Fibroblast of skin of left biceps (primary cell): ENCODE results near the gene BAG3.
"Not testable (repeated sequence)": the region's sequence is repeated elsewhere in the genome, so short reads cannot be mapped to it uniquely, and the experiment has no call there.

ENCODE experiments used
- DNase-seq, 2 experiments: peaks; one replicate each; pipeline ENCODE4 v3.0.0-alpha.2; 2013; ENCODE audit warnings: low read depth in 2 of 2

Gene BAG3

DNA sequence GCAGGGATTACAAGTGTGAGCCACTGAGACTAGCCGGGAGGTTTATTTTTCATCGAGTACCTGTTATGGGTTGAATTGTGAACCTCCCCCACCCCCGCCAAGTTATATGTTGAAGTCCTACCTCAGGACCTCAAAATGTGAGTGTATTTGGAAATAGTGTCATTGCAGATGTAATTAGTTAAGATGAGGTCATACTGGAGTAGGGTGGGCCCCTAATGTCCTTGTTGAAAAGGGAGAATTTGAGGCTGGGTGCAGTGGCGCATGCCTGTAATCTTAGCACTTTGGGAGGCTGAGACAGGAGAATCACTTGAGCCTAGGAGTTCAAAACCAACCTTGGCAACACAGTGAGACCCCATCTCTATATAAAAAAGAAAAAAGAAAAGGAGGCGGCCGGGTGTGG is 10.8 kb upstream of the BAG3 start:
- no peak for DNase-seq

DNA sequence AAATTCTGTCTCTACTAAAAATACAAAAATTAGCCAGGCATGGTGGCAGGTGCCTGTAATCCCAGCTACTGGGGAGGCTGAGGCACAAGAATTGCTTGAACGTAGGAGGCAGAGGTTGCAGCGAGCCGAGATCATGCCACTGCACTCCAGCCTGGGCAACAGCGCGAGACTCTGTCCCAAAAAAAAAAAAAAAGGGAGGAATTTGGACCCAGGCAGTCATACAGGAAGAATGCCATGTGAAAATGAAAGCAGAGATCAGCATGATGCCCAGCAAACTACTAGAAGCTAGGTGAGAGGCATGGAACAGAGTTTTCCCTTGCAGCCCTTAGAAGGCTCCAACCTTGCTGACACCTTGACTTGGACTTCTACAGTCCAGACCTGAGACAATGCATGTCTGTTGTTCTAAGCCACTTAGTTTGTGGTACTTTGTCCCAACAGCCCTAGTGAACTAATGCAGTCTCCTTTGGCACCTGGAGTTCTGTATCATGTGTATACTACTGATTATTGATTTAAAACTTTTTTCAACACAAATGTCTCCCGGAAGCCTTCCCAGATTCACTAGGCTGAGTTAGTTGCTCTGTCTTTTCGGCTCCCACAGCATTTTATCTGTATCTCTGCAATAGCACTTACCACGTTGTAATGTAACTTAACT is 10.2 kb upstream of the BAG3 start:
- no peak for DNase-seq

DNA sequence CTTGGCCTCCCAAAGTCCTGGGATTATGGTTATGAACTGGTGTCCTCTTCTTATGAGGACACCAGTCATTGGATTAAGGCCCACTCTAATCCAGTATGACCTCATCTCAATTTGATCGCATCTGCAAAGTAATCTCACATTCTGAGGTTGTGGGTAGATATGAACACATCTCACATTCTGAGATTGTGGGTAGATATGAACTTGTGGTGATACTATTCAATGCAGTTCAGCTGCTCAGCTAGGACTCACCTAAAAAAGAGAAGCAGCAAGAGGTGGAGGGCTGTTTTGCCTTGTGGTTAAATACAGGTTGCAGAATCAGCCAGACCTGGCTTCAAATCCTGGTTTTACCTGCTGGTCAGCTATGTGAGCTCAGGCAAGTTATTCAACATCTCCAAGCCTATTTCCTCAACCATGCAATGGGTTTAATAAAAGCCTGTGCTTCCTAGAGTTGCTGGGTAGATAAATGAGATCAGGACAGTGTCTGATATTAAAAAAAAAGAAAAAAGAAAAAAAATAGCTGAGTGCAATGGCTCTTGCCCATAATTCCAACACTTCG is 8.5 kb upstream of the BAG3 start:
- DNase-seq: no peak

DNA sequence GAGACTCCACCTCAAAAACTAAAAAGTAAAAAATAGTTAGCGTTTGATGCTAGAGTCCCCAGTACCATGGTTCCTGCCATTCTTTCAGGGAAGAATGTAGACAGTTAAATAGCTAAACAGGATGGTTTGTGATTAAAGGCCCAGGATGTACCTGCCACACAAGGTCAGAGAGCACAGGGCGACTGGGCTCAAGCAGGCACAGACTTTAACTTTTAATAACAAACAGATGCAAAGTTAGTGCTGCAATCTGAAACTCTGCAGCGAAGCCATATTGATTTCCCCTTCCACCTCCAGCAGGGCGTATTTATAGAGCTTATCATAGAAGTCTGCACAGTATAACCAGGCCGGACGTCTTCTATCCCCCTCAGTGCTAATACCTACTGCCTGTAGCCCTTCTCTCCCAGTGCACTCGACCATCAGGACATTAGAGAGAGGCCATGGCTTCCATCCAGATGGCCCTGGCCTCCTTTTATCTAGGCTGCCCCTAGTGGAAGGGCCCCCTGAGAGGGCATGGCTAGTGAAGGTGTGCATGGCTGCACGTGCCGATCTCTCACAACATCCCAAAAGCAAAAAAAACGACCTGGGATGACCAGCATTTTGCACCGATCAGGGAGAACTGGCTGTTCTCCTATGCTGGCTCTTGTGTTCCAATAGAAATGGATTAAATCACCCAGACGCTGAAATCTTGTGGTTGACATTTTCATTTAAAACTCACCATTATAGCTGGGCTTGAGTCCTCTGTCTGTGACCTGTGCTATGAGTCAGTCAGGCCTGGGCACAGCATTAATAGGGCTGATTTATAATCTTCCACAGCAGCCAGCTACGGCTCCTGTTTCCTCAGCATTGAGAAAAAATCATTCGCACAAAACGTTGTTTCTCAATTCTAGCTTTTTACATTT is 7.6 kb upstream of the BAG3 start:
- DNase-seq: no peak

DNA sequence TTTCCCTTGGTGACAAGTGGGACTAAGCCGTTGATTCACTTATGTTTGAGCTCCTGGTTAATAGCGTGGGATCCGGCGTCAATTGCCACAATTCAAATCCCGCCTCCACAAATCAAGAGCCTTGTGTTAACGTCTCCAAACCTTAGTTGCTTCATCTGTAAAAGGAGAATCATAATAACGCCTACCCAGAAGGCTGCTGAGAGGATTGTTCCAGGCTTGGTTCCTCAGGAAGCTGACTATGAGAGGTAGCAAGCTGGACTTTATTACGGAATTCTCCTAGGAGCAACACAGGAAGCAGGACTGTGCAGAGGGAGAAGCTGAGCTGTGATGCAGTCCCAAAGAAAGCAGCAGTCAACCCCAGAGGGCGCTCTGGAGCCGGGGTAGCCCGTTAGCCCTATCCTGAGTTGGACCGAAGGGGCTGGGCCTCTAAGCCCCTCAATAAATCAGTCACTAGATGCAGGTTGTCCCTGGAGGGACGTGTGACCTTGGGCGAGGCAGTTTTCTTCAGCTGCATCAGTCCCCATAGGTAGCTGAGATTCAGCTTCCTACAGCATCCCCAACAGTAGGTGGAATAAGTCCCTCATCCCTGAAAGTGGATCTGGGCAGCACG is 6.9 kb upstream of the BAG3 start:
- no peak for DNase-seq

DNA sequence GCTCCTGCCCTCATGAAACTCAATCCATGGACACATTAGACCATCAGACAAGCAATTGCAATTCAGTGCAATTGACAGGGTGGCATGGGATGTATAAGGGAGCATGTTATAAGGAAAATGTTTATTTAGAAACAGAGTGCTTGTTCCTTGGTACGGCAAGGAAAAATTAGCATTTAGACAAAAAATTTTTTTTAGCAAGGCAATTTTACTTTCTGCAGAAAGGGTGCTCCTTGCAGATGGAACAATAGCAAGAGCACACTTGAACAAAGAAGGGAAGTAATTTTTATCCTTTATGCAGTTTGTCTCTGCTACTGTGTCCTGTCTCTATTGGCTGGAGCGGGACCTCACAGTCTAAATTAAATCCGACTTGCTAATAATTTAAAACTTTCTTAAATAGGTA is 6.2 kb upstream of the BAG3 start:
- no peak for DNase-seq

DNA sequence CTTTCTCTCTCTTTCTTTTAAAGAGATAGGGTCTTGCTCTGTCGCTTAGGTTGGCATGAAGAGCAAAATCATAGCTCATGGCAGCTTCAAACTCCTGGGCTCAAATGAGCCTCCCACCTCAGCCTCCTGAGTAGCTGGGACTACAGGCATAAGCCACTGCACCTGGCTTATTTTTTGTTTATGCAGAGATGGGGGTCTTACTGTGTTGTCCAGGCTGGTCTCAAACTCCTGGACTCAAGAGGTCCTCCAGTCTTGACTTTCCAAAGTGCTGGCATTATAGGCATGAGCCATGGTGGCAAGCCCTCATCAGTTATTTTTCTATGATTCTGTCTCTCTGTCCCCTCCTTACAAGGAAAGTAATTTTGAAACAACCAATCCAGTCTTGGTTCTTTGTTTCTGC is 1.1 kb upstream of the BAG3 start:
- no peak for DNase-seq

DNA sequence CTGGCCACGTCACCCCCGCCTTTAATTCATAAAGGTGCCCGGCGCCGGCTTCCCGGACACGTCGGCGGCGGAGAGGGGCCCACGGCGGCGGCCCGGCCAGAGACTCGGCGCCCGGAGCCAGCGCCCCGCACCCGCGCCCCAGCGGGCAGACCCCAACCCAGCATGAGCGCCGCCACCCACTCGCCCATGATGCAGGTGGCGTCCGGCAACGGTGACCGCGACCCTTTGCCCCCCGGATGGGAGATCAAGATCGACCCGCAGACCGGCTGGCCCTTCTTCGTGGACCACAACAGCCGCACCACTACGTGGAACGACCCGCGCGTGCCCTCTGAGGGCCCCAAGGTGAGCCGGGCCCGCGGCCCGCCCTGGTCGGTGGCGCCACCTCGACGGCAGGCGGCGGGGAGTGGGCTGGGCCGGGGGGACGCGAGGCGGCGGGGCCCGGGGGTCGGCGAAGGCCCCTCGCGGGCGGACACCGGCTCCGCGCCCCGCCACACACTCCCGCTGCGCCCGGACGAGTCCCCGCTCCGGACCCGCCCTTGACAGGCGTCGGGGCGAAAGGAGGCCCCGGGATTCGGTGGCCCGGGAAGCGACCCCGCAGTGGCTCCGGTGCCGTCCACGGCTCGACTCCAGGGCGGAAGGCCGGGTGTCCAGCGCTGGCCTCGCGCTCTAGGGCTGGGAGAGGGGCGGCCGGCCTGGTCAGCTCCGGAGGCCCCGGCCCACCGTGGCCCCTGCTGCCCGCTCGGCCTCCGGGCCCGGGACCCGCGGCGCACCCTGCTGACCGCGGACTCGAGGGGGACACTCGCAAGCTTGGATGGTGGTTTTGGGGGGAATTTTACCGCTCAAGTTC is 557 bp downstream of the BAG3 start:
- DNase-seq: no peak

DNA sequence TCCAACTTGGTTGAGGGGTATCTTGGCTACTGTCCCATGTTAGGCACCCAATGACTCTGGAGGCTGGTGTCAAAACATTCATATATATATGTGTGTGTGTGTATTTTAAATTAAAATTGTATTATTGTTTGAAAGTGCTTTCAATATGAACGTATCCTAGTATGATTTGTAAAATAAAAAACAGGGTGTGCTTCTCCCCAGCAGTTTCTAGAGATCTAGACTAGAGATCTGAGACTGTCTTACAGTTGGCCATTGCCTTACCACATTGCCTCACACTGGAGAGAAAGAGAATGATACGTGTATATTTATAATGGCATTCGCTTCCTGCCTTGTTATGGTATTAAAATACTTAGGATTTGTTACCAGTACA is 1.2 kb downstream of the BAG3 start:
- peak in 1 of 2 experiments; percentile 39 for DNase-seq

DNA sequence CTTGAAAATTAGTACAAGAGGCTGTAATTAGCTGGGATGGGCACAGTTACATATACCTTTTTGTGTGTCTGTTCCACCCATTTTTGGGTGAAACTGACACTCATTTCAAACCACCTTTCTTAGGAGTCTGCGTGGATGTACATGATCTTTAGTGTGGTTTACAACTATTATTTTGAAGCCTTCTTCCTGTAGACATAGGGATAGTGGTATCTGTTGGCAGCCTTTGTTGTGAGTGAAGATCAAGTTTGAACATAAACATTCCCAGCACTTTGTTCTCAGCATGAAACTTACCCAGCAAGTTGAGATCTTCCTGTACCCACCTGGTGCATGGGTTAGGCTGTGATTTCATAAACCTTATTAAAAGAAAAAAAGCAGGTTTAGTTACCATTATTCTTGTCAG is 2.0 kb downstream of the BAG3 start:
- DNase-seq: no peak

DNA sequence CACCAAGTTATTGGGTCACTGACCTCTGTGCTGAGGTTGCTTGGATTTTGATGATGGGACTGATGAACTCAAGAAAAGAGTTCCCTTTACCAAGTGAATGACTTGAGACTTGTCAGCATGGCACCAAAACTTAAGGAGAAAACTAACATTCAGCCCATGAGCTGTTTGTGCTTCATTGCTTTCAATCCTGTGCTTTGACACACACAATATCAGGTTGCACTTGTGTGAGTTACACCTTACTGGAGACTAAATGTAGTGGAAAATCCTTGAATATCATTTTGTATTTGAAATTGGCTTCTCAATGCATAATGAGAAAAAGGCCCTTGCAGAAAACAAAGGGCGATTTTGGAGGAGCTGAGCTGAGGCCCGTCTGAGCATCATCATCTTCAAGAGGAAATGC is 2.7 kb downstream of the BAG3 start:
- no peak for DNase-seq

DNA sequence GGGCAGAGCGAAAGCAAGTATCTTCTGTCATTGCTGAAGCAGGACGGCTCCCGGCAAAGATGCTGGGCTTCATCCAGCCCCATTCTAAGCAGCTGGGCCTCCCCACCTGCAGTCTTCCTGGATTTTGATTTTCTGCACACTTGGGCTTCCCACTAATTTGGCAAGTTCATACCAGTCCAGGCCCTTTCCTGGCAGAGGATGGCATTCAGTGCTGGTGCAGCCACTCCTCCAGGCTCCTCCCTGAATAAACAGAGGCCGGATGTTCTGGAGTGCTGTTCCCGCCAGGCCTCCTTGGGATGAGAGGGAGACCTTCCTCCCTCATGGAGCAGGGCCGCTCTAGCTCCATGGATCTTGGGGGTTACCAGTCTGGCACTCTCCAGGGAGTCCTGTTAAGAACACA is 3.4 kb downstream of the BAG3 start:
- DNase-seq: no peak

DNA sequence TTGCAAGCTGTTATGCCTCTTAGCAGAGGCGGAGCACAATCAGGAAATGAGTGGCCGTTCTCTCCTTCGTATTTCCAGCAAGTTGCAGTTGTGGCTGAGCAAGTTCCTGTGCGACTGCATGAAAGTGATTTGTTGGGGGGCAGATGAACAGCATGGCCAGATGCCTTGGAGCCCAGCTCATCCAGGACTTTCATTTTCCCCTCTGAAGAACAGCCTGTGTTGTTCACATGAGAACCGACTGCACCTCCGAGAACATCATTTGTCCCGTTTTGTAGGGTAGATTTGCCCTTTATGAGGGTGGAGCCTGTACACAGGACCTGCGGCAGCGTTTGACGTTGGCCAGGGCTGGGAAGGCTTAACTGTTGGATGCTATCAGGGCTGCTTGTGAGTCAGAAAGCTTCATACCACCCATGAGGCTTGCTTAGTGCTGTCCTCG is 4.4 kb downstream of the BAG3 start:
- no peak for DNase-seq

DNA sequence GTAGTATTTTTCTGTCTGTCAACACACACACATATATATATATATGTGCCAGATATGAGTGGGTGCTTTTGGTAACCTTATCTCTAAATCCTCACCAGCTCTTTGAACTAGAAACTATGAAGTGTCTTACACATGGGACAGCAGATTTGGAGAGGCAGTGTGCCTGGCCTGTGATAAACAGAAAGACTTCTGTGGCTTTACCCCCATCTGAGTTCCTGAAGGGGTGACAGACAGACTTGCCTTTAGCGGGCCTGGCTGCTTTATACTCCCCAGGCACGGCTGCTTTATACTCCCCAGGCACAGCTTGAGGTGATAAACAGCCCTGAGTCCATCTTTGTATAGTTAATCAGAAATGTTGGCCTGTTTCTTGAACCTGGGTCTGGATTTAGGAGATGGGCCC is 5.6 kb downstream of the BAG3 start:
- DNase-seq: no peak

DNA sequence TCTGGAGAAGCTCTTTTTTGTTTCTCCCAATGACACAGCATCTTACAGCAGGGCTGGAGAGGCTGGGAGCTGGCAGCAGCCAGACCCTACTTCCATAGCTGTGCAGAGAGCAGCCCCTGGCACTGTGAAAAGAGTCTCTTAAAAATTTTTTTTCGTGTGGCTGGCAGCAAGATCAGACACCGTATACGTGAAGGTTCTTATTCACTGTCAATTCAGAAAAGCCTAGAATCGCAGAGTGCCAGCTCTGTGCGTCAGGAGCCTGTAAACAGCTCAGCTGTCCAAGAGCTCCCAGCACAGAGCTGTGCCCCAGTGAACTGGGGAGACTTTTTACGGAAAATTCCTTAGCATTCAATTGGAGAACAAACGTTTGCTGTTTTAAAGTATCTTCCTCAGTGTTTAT is 6.5 kb downstream of the BAG3 start:
- DNase-seq: no peak

DNA sequence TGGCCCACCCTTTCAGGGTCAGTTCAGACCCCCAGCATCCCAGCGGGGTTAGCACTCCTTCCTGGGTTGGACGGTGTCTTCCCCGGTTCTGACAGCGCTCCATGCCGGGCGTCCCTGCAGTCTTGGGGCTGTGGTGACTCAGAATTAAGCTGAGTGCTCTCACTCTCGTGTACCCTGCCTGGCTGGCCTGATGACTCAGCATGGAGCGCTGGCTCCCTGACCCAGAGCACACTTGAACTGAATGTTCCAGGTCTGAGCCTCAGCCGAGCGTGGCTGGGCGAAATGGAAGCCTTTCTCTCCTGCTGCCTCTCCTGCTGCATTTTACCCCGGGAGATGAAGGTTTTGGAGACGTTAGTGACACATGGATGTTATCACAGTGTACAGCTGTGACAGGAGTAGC is 7.1 kb downstream of the BAG3 start:
- peak in 1 of 2 experiments; percentile 41 for DNase-seq

DNA sequence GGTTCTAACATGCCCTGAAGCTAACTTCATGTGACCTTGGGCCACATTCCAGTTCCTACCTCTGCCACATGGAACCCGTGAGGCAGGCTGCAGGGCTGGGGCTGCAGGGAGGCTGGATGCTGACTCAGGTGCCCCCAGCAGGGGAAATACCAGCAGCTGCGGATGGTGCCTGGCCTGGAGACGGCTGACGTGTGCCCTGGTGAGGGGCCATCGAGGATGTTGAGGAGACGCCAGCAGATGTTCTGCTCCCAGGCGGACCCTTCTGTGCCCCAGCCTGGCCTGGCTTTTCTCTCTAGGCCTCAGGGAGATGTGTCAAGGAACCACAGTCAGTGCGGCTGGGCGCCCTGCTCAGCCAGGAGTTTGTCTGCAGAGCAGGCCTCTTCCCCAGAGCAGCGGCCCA is 8.8 kb downstream of the BAG3 start:
- DNase-seq: no peak

DNA sequence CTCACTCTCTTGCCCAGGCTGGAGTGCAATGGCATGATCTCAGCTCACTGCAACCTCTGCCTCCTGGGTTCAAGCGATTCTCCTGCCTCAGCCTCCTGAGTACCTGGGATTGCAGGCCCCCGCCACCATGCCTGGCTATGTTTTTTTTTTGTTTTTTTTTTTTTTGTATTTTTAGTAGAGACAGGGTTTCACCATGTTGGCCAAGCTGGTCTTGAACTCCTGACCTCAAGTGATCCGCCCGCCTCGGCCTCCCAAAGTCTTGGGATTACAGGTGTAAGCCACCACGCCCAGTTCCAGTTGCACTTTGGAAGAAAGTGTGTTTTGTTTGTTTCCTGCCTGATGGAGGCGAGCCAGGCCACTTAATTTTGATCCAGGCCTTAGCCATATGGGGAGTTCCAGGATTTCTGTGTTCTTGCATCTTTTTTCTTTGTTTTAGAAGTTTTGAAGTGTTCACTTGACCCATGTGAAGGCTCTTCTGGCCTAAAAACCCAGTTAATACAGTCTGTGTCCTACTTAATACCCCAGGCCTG is 11.0 kb downstream of the BAG3 start:
- not testable (repeated sequence) for DNase-seq

DNA sequence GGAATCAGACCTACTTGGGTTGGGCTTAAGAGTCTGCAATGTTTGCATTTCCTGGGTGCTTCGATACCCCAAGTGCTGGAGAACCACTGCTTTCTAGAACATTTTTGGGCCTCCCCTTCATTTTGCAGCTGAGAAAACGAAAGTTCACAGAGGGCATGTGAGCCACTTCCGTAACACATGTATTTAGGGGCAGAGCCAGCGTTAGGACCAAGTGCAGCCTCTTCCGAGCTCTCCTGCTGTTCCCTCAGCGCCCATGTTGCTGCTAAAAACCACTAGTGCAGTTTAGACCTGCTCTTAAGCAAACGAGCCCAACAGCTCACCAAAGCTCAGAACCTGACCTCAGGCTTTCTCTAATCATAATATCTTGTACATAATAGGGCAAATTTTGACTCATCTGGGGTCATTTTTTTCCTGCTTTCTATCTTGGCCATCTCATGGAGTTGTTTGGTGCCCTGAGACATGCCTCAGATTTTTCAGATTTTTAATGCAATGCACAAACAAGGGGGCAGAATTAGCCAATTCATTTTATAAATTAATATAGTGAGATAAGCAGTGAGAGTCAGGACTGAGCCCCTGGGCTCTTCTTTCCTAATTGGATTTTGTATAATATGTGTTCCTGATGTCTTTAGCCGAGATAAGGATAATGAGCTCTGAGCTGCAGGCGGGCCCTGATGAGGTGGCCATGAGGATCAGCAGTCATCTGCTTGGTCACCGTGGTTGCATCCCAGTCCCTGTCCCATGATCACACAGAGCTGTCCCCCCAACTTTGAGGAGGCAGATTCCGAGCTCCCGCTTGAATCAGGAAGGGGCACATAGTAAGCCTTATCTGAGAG is 12.9 kb downstream of the BAG3 start:
- DNase-seq: no peak

DNA sequence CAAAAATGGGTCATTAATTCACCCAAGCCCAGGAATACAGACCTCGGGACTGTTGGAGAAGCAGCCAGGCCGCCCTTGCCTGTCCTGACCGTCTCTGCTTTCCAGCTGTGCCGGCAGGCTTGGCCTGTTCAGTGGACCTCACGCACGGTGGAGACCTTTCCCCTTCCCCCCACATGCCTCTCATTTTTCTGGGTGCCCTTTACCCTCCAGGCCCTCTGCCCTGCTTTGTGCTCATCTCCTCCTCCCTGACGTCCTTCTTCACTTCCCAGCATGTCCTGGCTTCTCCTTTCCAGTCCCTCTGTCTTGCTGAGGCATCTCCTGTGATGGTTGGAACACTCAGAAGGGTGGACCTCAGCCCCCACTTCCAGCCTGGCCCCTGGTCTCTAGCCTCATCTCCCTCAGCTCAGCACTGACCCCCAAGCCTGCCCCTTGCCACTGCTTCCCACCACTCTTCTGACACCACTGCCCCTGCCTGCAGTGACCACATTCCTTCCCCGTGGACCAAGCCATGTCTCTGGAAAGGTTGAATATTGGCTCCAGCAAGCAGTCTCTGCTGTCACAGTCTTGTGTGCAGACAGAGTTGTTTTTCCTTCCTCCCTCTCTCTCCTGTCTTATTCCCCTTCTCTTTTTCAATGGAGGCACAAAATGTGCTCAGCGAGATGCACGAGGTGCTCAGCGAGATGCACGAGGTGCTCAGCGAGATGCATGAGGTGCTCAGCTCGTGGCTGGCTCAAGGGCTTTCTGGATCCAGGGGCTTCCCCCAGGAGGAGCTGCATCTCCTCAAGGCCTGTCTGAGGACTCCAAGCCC is 14.9 kb downstream of the BAG3 start:
- no peak for DNase-seq
